Sigmoid colon (tissue), 7 donors: Measurements from ENCODE around the gene MRPL36. TPM values are rescaled to one million over a fixed set of nuclear protein-coding genes. Genes with fewer than 3 reads are reported as not detected.

Source experiments
- DNase-seq: peaks from one replicate; pipeline ENCODE4 v3.0.0-alpha.2; 2019
- H3K27ac ChIP-seq, 4 donors: fragments of 200-600 bp; sonication (generic); one replicate each; pipeline ENCODE4 v1.5.1; 2016 to 2019; ENCODE audit warnings: mild to moderate bottlenecking in 1 of 4
- H3K27me3 ChIP-seq, 3 donors: fragments of 200-600 bp; sonication (generic); one replicate each; pipeline ENCODE4 v1.5.1; 2019; ENCODE audit warnings: mild to moderate bottlenecking in 1 of 3
- H3K36me3 ChIP-seq, 4 donors: fragments of 200-600 bp; sonication (generic); one replicate each; pipeline ENCODE4 v1.5.1; 2016 to 2019
- H3K4me1 ChIP-seq, 4 donors: fragments of 200-600 bp; sonication (generic); one replicate each; pipeline ENCODE4 v1.5.1; 2017 to 2019
- H3K4me3 ChIP-seq, 4 donors: fragments of 200-600 bp; sonication (generic); one replicate each; pipeline ENCODE4 v1.5.1; 2017 to 2019; ENCODE audit warnings: mild to moderate bottlenecking in 2 of 4, moderate library complexity in 1 of 4
- H3K9me3 ChIP-seq, 4 donors: fragments of 200-600 bp in 3 of 4; sonication (generic) in 3 of 4; one replicate each; pipeline versions ENCODE4 v1.5.1 to v1.6.1; 2013 to 2019
- EP300 ChIP-seq, 4 donors: sonication (generic); formaldehyde crosslinking; IDR thresholded peaks; one replicate each; pipeline ENCODE4 v1.6.1; 2017; ENCODE audit warnings: antibody characterized with exemption in 4 of 4
- POLR2A ChIP-seq, 2 donors: fragments of 450-650 bp; IDR thresholded peaks; one replicate each; pipeline ENCODE4 v1.6.1; 2016; ENCODE audit warnings: antibody characterized with exemption in 2 of 2, mild to moderate bottlenecking in 2 of 2, moderate library complexity in 2 of 2
- POLR2AphosphoS5 ChIP-seq, 4 donors: sonication (generic); formaldehyde crosslinking; IDR thresholded peaks; one replicate each; pipeline ENCODE4 v1.6.1; 2017; ENCODE audit warnings: antibody characterized with exemption in 4 of 4
- WGBS, 2 donors: extraction: QIAGEN DNeasy Blood & Tissue Kit; methylation state at CpG; one replicate each; pipeline ENCODE4 v1.1.7; 2013; 5-methylcytosine and 5-hydroxymethylcytosine counted together
- intact Hi-C: fragments of 100-400 bp; cut with DNase I; formaldehyde crosslinking; loops from one replicate; pipeline ENCODE4 v1.15.1; 2023
- polyA plus RNA-seq, 3 donors: library from polyadenylated mRNA; stranded (reverse); fragments of 200-250 nt; gene quantifications; one replicate each; pipeline ENCODE4 v1.2.3, GENCODE V29; 2013
- total RNA-seq, 4 donors: library from RNA; depleted of rRNA; stranded (reverse); fragments of >200 nt; gene quantifications; one replicate each; pipeline ENCODE4 v1.1.0, GENCODE V29; 2016
- TF ChIP-seq, protein P1 (sequence below), 4 experiments: fragments of 450-650 bp in 3 of 4; fragments of 200-600 bp in 1 of 4; IDR thresholded peaks; one replicate each; pipeline ENCODE4 v1.5.1; 2016 to 2019; ENCODE audit warnings: antibody characterized with exemption in 4 of 4, mild to moderate bottlenecking in 3 of 4, moderate library complexity in 2 of 4
- donor health status: healthy with polysubstance abuse.
- donor health status: Bipolar disorder and iron deficiency.
- donor health status: healthy.

MRPL36 gene
- total and polyA plus RNA-seq, 7 donors = 32.4 to 77.9 (median 59.4) TPM

DNA sequence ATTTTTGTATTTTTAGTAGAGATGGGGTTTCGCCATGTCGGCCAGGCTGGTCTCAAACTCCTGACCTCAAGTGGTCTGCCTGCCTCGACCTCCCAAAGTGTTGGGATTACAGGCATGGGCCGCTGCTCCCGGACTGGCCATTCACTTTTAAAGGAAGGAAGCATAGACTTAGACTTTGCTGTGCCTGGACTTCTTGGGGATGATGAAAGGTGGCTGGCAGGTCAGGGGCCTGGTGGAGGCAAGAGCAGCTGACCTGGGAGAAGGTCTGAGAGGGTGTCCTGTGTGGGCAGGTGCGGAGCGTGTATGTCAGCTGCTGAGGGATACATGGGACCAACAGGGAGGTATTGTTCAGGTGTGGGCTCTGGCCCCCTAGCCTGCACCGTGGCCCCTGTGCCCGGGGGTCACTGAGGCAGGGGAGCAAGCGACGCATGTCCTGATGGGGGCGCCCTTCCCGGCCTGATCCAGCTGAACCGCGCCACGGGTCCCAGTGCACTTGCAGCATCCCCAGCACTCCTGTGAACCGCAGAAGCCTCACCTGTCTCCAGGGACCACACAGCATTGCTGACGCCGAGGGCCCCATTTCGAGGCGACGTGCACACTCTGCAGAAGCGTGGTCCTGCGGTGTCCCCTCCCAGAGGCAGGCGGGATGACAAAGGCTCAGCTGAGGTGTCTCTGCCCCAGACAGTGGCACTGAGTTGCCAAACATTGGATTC is 24.6 kb upstream of the MRPL36 start:
- TF ChIP-seq, protein P1, sequence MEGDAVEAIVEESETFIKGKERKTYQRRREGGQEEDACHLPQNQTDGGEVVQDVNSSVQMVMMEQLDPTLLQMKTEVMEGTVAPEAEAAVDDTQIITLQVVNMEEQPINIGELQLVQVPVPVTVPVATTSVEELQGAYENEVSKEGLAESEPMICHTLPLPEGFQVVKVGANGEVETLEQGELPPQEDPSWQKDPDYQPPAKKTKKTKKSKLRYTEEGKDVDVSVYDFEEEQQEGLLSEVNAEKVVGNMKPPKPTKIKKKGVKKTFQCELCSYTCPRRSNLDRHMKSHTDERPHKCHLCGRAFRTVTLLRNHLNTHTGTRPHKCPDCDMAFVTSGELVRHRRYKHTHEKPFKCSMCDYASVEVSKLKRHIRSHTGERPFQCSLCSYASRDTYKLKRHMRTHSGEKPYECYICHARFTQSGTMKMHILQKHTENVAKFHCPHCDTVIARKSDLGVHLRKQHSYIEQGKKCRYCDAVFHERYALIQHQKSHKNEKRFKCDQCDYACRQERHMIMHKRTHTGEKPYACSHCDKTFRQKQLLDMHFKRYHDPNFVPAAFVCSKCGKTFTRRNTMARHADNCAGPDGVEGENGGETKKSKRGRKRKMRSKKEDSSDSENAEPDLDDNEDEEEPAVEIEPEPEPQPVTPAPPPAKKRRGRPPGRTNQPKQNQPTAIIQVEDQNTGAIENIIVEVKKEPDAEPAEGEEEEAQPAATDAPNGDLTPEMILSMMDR (IDR thresholded peaks at IDR 0.05) = no peak
- TF ChIP-seq POLR2A (IDR thresholded peaks at IDR 0.05) (no peak), EP300 (IDR thresholded peaks at IDR 0.05) (no peak), POLR2AphosphoS5 (IDR thresholded peaks at IDR 0.05) (no peak)
- DNase-seq = peak; percentile 58
- no peak overlapping the region for H3K27ac ChIP-seq
- 93 to 97% methylated on average over 25 of the region's 25 CpGs for WGBS, 2 donors
- H3K9me3 ChIP-seq = no peaks in the 10 kb centered on the region
- intact Hi-C loops = no loop called here
- peaks cover 0 to 63% (median 26%) of the 10 kb centered on the region in 4 donors for H3K36me3 ChIP-seq
- no peak overlapping the region for H3K4me3 ChIP-seq
- no peaks in the 10 kb centered on the region for H3K27me3 ChIP-seq
- no peaks in the 10 kb centered on the region for H3K4me1 ChIP-seq

DNA sequence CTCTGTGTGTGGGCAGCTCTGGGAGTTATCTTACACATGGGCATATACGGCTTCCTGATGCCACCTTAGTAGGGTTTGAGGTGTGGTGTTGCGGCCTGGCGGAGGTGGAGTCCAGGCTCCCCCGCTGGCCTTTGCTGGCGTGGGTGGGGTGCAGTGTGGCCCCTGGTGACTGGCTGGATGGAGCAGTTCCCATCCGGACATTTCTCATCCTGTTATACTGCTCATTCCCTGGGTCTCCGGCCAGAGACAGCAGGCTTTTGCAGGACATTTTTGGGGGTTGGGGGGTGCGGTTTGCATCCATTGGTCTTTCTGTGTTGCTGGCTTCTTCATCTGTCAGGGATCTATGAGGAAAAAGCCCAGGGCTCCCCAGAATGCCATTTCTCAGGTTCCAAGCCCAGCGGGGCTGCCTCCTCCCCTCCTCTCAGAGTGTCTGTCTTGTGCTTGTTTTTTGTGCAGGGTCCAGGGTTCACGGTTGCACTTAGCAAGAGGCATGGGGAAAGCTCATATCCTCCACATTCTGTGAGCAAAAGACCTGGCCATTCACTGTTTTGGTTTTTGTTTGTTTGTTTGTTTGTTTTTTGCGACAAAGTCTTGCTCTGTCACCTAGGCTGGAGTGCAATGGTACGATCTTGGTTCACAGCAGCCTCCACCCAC is 23.9 kb upstream of the MRPL36 start:
- no peak for TF ChIP-seq EP300 (IDR thresholded peaks at IDR 0.05)
- TF ChIP-seq, protein P1 (IDR thresholded peaks at IDR 0.05) = no peak
- TF ChIP-seq POLR2AphosphoS5 (IDR thresholded peaks at IDR 0.05) = no peak
- no peak for TF ChIP-seq POLR2A (IDR thresholded peaks at IDR 0.05)
- intact Hi-C loops = no loop called here
- no peaks in the 10 kb centered on the region for H3K27me3 ChIP-seq
- DNase-seq = peak; percentile 46
- no peaks in the 10 kb centered on the region for H3K9me3 ChIP-seq
- H3K36me3 ChIP-seq = peaks cover 0 to 71% (median 30%) of the 10 kb centered on the region in 4 donors
- H3K4me3 ChIP-seq = no peak overlapping the region
- 95 to 96% methylated on average over 12 of the region's 12 CpGs for WGBS, 2 donors
- no peaks in the 10 kb centered on the region for H3K4me1 ChIP-seq
- no peak overlapping the region for H3K27ac ChIP-seq

GRCh38 chr5:1821862-1822261 is 22.2 kb upstream of the MRPL36 start:
- peaks cover 7 to 82% (median 46%) of the 10 kb centered on the region in 4 donors for H3K36me3 ChIP-seq
- peak; percentile 38 for DNase-seq
- WGBS, 2 donors = 97 to 98% methylated on average over 8 of the region's 8 CpGs

DNA sequence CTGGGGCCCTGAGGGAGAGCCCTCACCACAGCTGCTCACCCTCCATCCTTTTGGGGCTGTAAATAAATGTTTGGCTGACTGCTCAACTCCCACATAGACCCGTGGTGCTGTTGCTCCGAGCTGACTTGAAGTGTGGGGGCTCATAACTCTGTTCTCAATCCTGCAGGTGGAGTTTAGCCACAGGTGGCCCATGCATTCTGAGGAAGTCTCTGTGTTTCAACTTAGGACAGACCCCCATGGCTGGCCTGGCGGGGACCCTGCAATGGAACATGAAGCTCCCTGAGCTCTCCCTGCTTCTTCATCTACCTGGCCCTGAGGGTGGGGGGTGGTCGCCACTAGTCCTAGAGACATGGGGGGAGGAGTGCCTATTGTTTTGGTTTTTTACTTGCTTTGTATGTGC is 21.3 kb upstream of the MRPL36 start:
- Histone ChIP-seq H3K27me3 (no peaks in the 10 kb centered on the region), H3K9me3 (no peaks in the 10 kb centered on the region), H3K4me1 (no peaks in the 10 kb centered on the region), H3K36me3 (peaks cover 12 to 91% (median 54%) of the 10 kb centered on the region in 4 donors), H3K27ac (no peak overlapping the region), H3K4me3 (no peak overlapping the region)
- DNase-seq = peak; percentile 30
- 94 to 97% methylated on average over 4 of the region's 4 CpGs for WGBS, 2 donors
- TF ChIP-seq, protein P1 (IDR thresholded peaks at IDR 0.05) = no peak
- TF ChIP-seq EP300 (IDR thresholded peaks at IDR 0.05) (no peak), POLR2AphosphoS5 (IDR thresholded peaks at IDR 0.05) (no peak)
- intact Hi-C loops = no loop called here

More at GRCh38 chr5:1821862-1822261, 22.2 kb upstream of the MRPL36 start:
- TF ChIP-seq, protein P1 (IDR thresholded peaks at IDR 0.05) = no peak
- no peak for TF ChIP-seq EP300 (IDR thresholded peaks at IDR 0.05)
- TF ChIP-seq POLR2AphosphoS5 (IDR thresholded peaks at IDR 0.05) = no peak
- no peak for TF ChIP-seq POLR2A (IDR thresholded peaks at IDR 0.05)
- no peak overlapping the region for H3K27ac ChIP-seq
- H3K4me3 ChIP-seq = no peak overlapping the region
- no peaks in the 10 kb centered on the region for H3K27me3 ChIP-seq
- intact Hi-C loops = no loop called here
- H3K9me3 ChIP-seq = no peaks in the 10 kb centered on the region
- no peaks in the 10 kb centered on the region for H3K4me1 ChIP-seq
